K562 (cell line): ENCODE measurements around the gene SCNN1B. TPM values are rescaled to one million over a fixed set of nuclear protein-coding genes. Genes with fewer than 3 reads are reported as not detected.
A peak's percentile ranks its signal among the peaks of the same experiment; 100 is the strongest.

Source experiments
- ATAC-seq: fragments of 200-7000 bp; cut with Tn5 transposase; 3 replicates; pipeline ENCODE4 v1.9.1; 2020; ENCODE audit warnings: moderate library complexity
- BruUV-seq: library from RNA; stranded (reverse); fragments of 400-500 nt; replicated peaks from 2 replicates; lab custom pipeline; 2021; lab: Mats Ljungman, UMichigan
- CTCF ChIA-PET: fragments of 300-600 bp; formaldehyde crosslinking; extraction: SDS; loops from one replicate; lab custom pipeline; 2021; ENCODE audit warnings: low intra/inter-chr PET ratio; lab: Yijun Ruan, JAX
- POLR2A ChIA-PET: fragments of 300-600, 350-650 bp; sonication (Branson Sonifier 250); formaldehyde crosslinking; extraction: SDS; loops from one replicate; lab custom pipeline; 2021; ENCODE audit warnings: antibody characterized with exemption, inconsistent platforms; lab: Yijun Ruan, JAX
- DNase-seq, 4 experiments: peaks; one replicate each; pipeline versions ENCODE4 v3.0.0 to v3.0.0-alpha.2; 2011 to 2018; ENCODE audit warnings: low spot score in 3 of 4, mixed read lengths in 3 of 4; ENCODE audit errors: extremely low read depth in 1 of 4
- FAIRE-seq: peaks from 2 replicates; lab custom pipeline; 2011; peaks lifted over from hg19 to GRCh38; lab: Jason Lieb, UNC
- H2AFZ ChIP-seq: 2 replicates; pipeline ENCODE4 v1.6.0; 2011; ENCODE audit warnings: low read depth, low read length, control low read depth, inconsistent platforms
- H3K27ac ChIP-seq: fragments of 200-600 bp; 3 replicates; pipeline ENCODE4 v1.8.0; 2011; ENCODE audit warnings: low read depth, mild to moderate bottlenecking, control low read depth, inconsistent platforms, low read length, moderate library complexity, mixed read lengths; ENCODE audit errors: extremely low read depth
- H3K27me3 ChIP-seq, 2 experiments: fragments of 300-600 bp in 1 of 2; 2 replicates in 1 of 2; 3 replicates in 1 of 2; pipeline versions ENCODE4 v1.6.0 to v1.8.0; 2011; ENCODE audit warnings: inconsistent platforms in 2 of 2, low read length in 2 of 2, mild to moderate bottlenecking in 1 of 2, mixed read lengths in 1 of 2, moderate library complexity in 1 of 2; ENCODE audit not compliant: control insufficient read depth in 2 of 2, insufficient read depth in 2 of 2
- H3K36me3 ChIP-seq: fragments of 300-600 bp; 3 replicates; pipeline ENCODE4 v1.8.0; 2011; ENCODE audit warnings: mild to moderate bottlenecking, low read length, inconsistent platforms; ENCODE audit not compliant: control insufficient read depth, insufficient read depth
- H3K4me1 ChIP-seq, 2 experiments: fragments of 200-600 bp in 1 of 2; replicated peaks in 1 of 2; 2 replicates in 1 of 2; 3 replicates in 1 of 2; pipeline versions ENCODE4 v1.5.1 to v1.8.0; 2011; ENCODE audit warnings: inconsistent platforms in 2 of 2, low read length in 2 of 2, mild to moderate bottlenecking in 1 of 2, mixed read lengths in 1 of 2, moderate library complexity in 1 of 2; ENCODE audit not compliant: control insufficient read depth in 2 of 2, insufficient read depth in 2 of 2
- H3K4me2 ChIP-seq: 2 replicates; pipeline ENCODE4 v1.6.1; 2011; ENCODE audit warnings: low read length, control low read depth, inconsistent platforms, mixed read lengths; ENCODE audit not compliant: insufficient read depth
- H3K4me3 ChIP-seq: fragments of 200-600 bp; sonication (generic), shearing (Covaris generic); 2 replicates; pipeline ENCODE4 v1.5.1; 2016; ENCODE audit warnings: control low read depth, inconsistent platforms
- H3K79me2 ChIP-seq: fragments of 200-600 bp; 3 replicates; pipeline ENCODE4 v1.8.0; 2011; ENCODE audit warnings: low read length, inconsistent platforms; ENCODE audit not compliant: control insufficient read depth, insufficient read depth
- H3K9ac ChIP-seq, 2 experiments: 2 replicates each; pipeline versions ENCODE4 v1.6.0 to v1.6.1; 2011; ENCODE audit warnings: low read depth in 2 of 2, low read length in 2 of 2, control low read depth in 1 of 2, inconsistent platforms in 1 of 2, mild to moderate bottlenecking in 1 of 2, mixed read lengths in 1 of 2; ENCODE audit not compliant: insufficient read depth in 1 of 2
- H3K9me1 ChIP-seq: one replicate; pipeline ENCODE4 v1.6.0; 2011; ENCODE audit warnings: inconsistent platforms, mild to moderate bottlenecking, low read length, moderate library complexity; ENCODE audit not compliant: control insufficient read depth, insufficient read depth
- H3K9me3 ChIP-seq: replicated peaks from 2 replicates; pipeline ENCODE4 v1.5.1; 2011; ENCODE audit warnings: low read depth, low read length, inconsistent platforms; ENCODE audit not compliant: control insufficient read depth, insufficient read depth
- H4K20me1 ChIP-seq: replicated peaks from 2 replicates; pipeline ENCODE4 v1.6.1; 2011; ENCODE audit warnings: low read length, inconsistent platforms, mixed read lengths; ENCODE audit not compliant: control insufficient read depth, insufficient read depth
- MEIS2 ChIP-seq: fragments of 450-650 bp; IDR thresholded peaks from 2 replicates; pipeline ENCODE4 v1.6.1; 2014; ENCODE audit warnings: mild to moderate bottlenecking; ENCODE audit not compliant: partially characterized antibody
- WGBS: fragments of 100-300 bp; shearing (Covaris generic); methylation state at CpG from one replicate; pipeline ENCODE4 v1.1.6; 2016; ENCODE audit warnings: low coverage, mixed read lengths; ENCODE audit not compliant: insufficient coverage; ENCODE audit errors: missing lambda C conversion rate; 5-methylcytosine and 5-hydroxymethylcytosine counted together
- in situ Hi-C: fragments of 300-500 bp; cut with MboI; formaldehyde crosslinking; loops from 4 replicates; pipeline ENCODE4 v1.15.0; 2018; ENCODE audit warnings: inconsistent platforms, mixed read lengths
- intact Hi-C: fragments of 100-400 bp; cut with micrococcal nuclease; formaldehyde crosslinking; loops from 2 replicates; pipeline ENCODE4 v1.14.2; 2022
- polyA plus RNA-seq, 8 experiments: library from polyadenylated mRNA; depleted of rRNA in 4 of 8; stranded (reverse) in 5 of 8; unstranded in 3 of 8; fragments of >200 nt; fragmentation: Nextera tagmentation in 2 of 8; fragmentation: Illumina TruSeq in 1 of 8; extraction: Ambion mirVana in 2 of 8; extraction: Trizol in 1 of 8; gene quantifications; 2 replicates each; pipeline versions ENCODE4 v1.2.1 to v1.2.3, GENCODE V29; 2011 to 2014; ENCODE audit warnings: inconsistent platforms in 1 of 8, missing spikeins in 1 of 8
- total RNA-seq, 7 experiments: library from RNA; depleted of rRNA in 6 of 7; stranded (reverse); fragments of >200 nt in 6 of 7; fragmentation: Illumina TruSeq in 2 of 7; extraction: Trizol in 2 of 7; gene quantifications; 2 replicates each; pipeline versions ENCODE4 v1.2.1 to v1.2.3, GENCODE V29; 2011 to 2021; ENCODE audit warnings: low replicate concordance in 1 of 7
- TF ChIP-seq, protein P1 (sequence below): fragments of 250-450 bp; sonication (Bioruptor Pico); IDR thresholded peaks from 2 replicates; pipeline ENCODE4 v1.5.0; 2021; ENCODE audit warnings: mild to moderate bottlenecking, borderline replicate concordance
- TF ChIP-seq, protein P2 (sequence below), 2 experiments: fragments of 200-800 bp in 1 of 2; sonication (Bioruptor generic) in 1 of 2; sonication (generic) in 1 of 2; formaldehyde crosslinking in 1 of 2; IDR thresholded peaks in 1 of 2; conservative IDR thresholded peaks in 1 of 2; 2 replicates each; pipeline versions ENCODE4 v1.5.0 to v1.6.1; 2016 to 2020; ENCODE audit warnings: missing compliant biosample characterization in 1 of 2, missing genetic modification characterization in 1 of 2, missing genetic modification reagents in 1 of 2

SCNN1B gene
- total and polyA plus RNA-seq, 9 of the 15 experiments (the other 6 are each of a cell fraction or from before 2014, with no cell fraction given) = not detected

DNA sequence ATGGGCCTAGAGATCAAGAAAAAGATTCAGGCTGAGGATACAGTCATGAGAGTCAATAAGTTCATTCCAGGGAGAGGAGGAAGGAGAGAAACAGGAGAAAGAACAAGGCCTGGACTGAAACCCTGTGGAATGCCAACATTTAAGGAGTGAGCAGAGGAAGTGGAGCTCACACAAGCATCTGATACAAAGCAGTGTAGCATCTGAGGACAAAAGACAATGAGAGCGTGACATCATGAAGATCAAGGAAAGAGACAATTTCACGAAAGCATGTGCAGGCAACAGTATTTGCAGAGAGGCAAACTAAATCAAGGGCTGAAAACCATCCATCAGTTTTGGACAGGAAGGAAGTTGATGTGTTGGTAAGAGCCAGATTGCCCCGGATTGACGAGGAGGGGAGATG, 25.3 kb upstream of the SCNN1B start:
- Histone ChIP-seq H3K9me1 (no peaks in the 10 kb centered on the region), H4K20me1 (no peaks in the 10 kb centered on the region; the same call in 1 of the 2 replicates), H3K4me2 (no peak overlapping the region), H3K9me3 (no peaks in the 10 kb centered on the region), H3K79me2 (no peaks in the 10 kb centered on the region), H3K9ac (no peak overlapping the region), H3K27ac (no peak overlapping the region), H3K4me1 (no peaks in the 10 kb centered on the region), H3K27me3 (peaks cover 0 to 8% of the 10 kb centered on the region in 2 experiments; a peak in 2 of 5 replicates), H3K4me3 (no peak overlapping the region), H2AFZ (no peak overlapping the region), H3K36me3 (no peaks in the 10 kb centered on the region)
- FAIRE-seq (peak; percentile 29), DNase-seq (no peak), ATAC-seq (no peak)
- POLR2A ChIA-PET = interaction anchor here (0.7 kb wide), 1 partner anchor 78 kb away, joined by 3 read pairs; no protein-coding TSS in a partner anchor
- 2% methylated on average over 4 of the region's 4 CpGs for WGBS
- no TSS peak for BruUV-seq
- in situ Hi-C loops (no loop called here), intact Hi-C loops (no loop called here)
- TF ChIP-seq, protein P1, sequence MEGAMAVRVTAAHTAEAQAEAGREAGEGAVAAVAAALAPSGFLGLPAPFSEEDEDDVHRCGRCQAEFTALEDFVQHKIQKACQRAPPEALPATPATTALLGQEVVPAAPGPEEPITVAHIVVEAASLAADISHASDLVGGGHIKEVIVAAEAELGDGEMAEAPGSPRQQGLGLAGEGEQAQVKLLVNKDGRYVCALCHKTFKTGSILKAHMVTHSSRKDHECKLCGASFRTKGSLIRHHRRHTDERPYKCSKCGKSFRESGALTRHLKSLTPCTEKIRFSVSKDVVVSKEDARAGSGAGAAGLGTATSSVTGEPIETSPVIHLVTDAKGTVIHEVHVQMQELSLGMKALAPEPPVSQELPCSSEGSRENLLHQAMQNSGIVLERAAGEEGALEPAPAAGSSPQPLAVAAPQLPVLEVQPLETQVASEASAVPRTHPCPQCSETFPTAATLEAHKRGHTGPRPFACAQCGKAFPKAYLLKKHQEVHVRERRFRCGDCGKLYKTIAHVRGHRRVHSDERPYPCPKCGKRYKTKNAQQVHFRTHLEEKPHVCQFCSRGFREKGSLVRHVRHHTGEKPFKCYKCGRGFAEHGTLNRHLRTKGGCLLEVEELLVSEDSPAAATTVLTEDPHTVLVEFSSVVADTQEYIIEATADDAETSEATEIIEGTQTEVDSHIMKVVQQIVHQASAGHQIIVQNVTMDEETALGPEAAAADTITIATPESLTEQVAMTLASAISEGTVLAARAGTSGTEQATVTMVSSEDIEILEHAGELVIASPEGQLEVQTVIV (CRISPR knock-in tag) = no peak
- TF ChIP-seq MEIS2 = peak; percentile 19
- TF ChIP-seq, protein P2, sequence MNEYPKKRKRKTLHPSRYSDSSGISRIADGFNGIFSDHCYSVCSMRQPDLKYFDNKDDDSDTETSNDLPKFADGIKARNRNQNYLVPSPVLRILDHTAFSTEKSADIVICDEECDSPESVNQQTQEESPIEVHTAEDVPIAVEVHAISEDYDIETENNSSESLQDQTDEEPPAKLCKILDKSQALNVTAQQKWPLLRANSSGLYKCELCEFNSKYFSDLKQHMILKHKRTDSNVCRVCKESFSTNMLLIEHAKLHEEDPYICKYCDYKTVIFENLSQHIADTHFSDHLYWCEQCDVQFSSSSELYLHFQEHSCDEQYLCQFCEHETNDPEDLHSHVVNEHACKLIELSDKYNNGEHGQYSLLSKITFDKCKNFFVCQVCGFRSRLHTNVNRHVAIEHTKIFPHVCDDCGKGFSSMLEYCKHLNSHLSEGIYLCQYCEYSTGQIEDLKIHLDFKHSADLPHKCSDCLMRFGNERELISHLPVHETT (CRISPR knock-in tag; conservative IDR thresholded peaks at IDR 0.05 in 1 of 2, IDR thresholded peaks at IDR 0.05 in 1 of 2) = no peak
- CTCF ChIA-PET = no interaction called here
